Activated CD4-positive, alpha-beta T cell treated with anti-CD3 and anti-CD28 coated beads, Interleukin-10, Interleukin-2, amounts not matched to agents 100 ng/mL and 50 ng/mL, durations not matched to agents 16 hours and 8 hours (primary cell): ENCODE measurements around the gene PTPRU.

Source experiments
- DNase-seq: peaks from one replicate; pipeline ENCODE4 v3.0.0-alpha.2; 2020

Gene PTPRU

GRCh38 chr1:29371332-29371731 is 135.0 kb downstream of the PTPRU start:
- no peak for DNase-seq

- no peak for DNase-seq
Measured at GRCh38 chr1:29372108-29372507, 135.8 kb downstream of the PTPRU start.
